GM12878 (cell line): Measurements from ENCODE around the gene NDE1. TPM values are rescaled to one million over a fixed set of nuclear protein-coding genes. Genes with fewer than 3 reads are reported as not detected.
A peak's percentile ranks its signal among the peaks of the same experiment; 100 is the strongest.

Experiments used
- ATF7 ChIP-seq: fragments of 450-650 bp; IDR thresholded peaks from 2 replicates; pipeline ENCODE4 v1.6.1; 2016; ENCODE audit warnings: low read depth, mild to moderate bottlenecking
- BCL3 ChIP-seq: IDR thresholded peaks from 2 replicates; pipeline ENCODE4 v1.6.1; 2011; ENCODE audit warnings: borderline replicate concordance, low read depth, mild to moderate bottlenecking, moderate library complexity, low read length; ENCODE audit not compliant: insufficient read depth, poor library complexity, severe bottlenecking
- CHD2 ChIP-seq: IDR thresholded peaks from 2 replicates; pipeline ENCODE4 v1.6.1; 2011; ENCODE audit warnings: low read depth, low read length, improper control_type of control experiment, borderline replicate concordance
- CREM ChIP-seq: IDR thresholded peaks from 2 replicates; pipeline ENCODE4 v1.6.1; 2014; ENCODE audit warnings: antibody characterized with exemption, low read depth
- HCFC1 ChIP-seq: fragments of 150-350 bp; IDR thresholded peaks from 2 replicates; pipeline ENCODE4 v1.6.1; 2014; ENCODE audit warnings: low read length
- IKZF1 ChIP-seq: fragments of 450-650 bp; conservative IDR thresholded peaks from 2 replicates; pipeline ENCODE4 v1.6.1; 2017; ENCODE audit warnings: antibody characterized with exemption, mild to moderate bottlenecking
- LARP7 ChIP-seq: fragments of 450-650 bp; IDR thresholded peaks from 2 replicates; pipeline ENCODE4 v1.6.1; 2017; ENCODE audit warnings: mild to moderate bottlenecking
- NFIC ChIP-seq: IDR thresholded peaks from 2 replicates; pipeline ENCODE4 v1.6.1; 2012; ENCODE audit warnings: low read depth, mild to moderate bottlenecking, inconsistent platforms, low read length, moderate library complexity
- PAX5 ChIP-seq: IDR thresholded peaks from 2 replicates; pipeline ENCODE4 v1.6.1; 2011; ENCODE audit warnings: low read depth, low read length, borderline replicate concordance
- POLR2A ChIP-seq: IDR thresholded peaks from 2 replicates; pipeline ENCODE4 v1.6.1; 2011; ENCODE audit warnings: low read depth, mild to moderate bottlenecking, low read length
- POU2F2 ChIP-seq: IDR thresholded peaks from 3 replicates; pipeline ENCODE4 v1.6.1; 2011; ENCODE audit warnings: low read depth, mild to moderate bottlenecking, low read length, borderline replicate concordance
- RELB ChIP-seq: fragments of 450-650 bp; IDR thresholded peaks from 2 replicates; pipeline ENCODE4 v1.6.1; 2017; ENCODE audit warnings: low read depth, mild to moderate bottlenecking, moderate library complexity
- RUNX3 ChIP-seq: IDR thresholded peaks from 2 replicates; pipeline ENCODE4 v1.6.1; 2012; ENCODE audit warnings: low read length, inconsistent platforms
- SIN3A ChIP-seq: IDR thresholded peaks from 2 replicates; pipeline ENCODE4 v1.6.1; 2012; ENCODE audit warnings: low read depth, low read length, improper control_type of control experiment
- SPI1 ChIP-seq: IDR thresholded peaks from 2 replicates; pipeline ENCODE4 v1.6.1; 2011; ENCODE audit warnings: low read depth, mild to moderate bottlenecking, low read length, moderate library complexity, borderline replicate concordance; ENCODE audit not compliant: insufficient read depth
- TCF12 ChIP-seq: IDR thresholded peaks from 2 replicates; pipeline ENCODE4 v1.6.1; 2011; ENCODE audit warnings: low read depth, mild to moderate bottlenecking, low read length
- YY1 ChIP-seq: IDR thresholded peaks from 2 replicates; pipeline ENCODE4 v1.6.1; 2011; ENCODE audit warnings: low read depth, mild to moderate bottlenecking, low read length
- ZNF207 ChIP-seq: fragments of 450-650 bp; IDR thresholded peaks from 2 replicates; pipeline ENCODE4 v1.6.1; 2014; ENCODE audit warnings: antibody characterized with exemption, mild to moderate bottlenecking, borderline replicate concordance
- ZNF622 ChIP-seq: fragments of 450-650 bp; IDR thresholded peaks from 2 replicates; pipeline ENCODE4 v1.6.1; 2017; ENCODE audit warnings: mild to moderate bottlenecking, inconsistent platforms
- ZZZ3 ChIP-seq: IDR thresholded peaks from 2 replicates; pipeline ENCODE4 v1.6.1; 2011; ENCODE audit warnings: low read depth; ENCODE audit not compliant: control insufficient read depth, insufficient read length
- polyA plus RNA-seq, 11 experiments: library from polyadenylated mRNA; depleted of rRNA in 4 of 11; unstranded in 6 of 11; stranded (reverse) in 5 of 11; fragments of >200 nt; fragmentation: Nextera tagmentation in 4 of 11; fragmentation: Illumina TruSeq in 1 of 11; extraction: Ambion mirVana in 4 of 11; extraction: Trizol in 1 of 11; gene quantifications; 1 replicate in 1 of 11; 2 replicates in 10 of 11; pipeline versions ENCODE4 v1.2.1 to v1.2.3, GENCODE V29; 2011 to 2016; ENCODE audit warnings: inconsistent platforms in 2 of 11, missing spikeins in 2 of 11, low read depth in 1 of 11
- total RNA-seq, 4 experiments: library from RNA; depleted of rRNA in 3 of 4; stranded (reverse); fragments of >200 nt in 3 of 4; fragmentation: Illumina TruSeq in 1 of 4; extraction: Trizol in 1 of 4; gene quantifications; 2 replicates each; pipeline versions ENCODE4 v1.2.1 to v1.2.3, GENCODE V29; 2013 to 2021
- TF ChIP-seq, protein P1 (sequence below): fragments of 450-650 bp; IDR thresholded peaks from 2 replicates; pipeline ENCODE4 v1.6.1; 2016; ENCODE audit warnings: mild to moderate bottlenecking, moderate library complexity, borderline replicate concordance
- TF ChIP-seq, protein P2 (sequence below): fragments of 450-650 bp; IDR thresholded peaks from 2 replicates; pipeline ENCODE4 v1.6.1; 2017; ENCODE audit warnings: borderline replicate concordance

The NDE1 gene
- total and polyA plus RNA-seq, 10 of the 15 experiments (the other 5 are each of a cell fraction or from before 2014, with no cell fraction given) = 5.7 to 148 (median 87.8) TPM

- TF ChIP-seq, protein P1, sequence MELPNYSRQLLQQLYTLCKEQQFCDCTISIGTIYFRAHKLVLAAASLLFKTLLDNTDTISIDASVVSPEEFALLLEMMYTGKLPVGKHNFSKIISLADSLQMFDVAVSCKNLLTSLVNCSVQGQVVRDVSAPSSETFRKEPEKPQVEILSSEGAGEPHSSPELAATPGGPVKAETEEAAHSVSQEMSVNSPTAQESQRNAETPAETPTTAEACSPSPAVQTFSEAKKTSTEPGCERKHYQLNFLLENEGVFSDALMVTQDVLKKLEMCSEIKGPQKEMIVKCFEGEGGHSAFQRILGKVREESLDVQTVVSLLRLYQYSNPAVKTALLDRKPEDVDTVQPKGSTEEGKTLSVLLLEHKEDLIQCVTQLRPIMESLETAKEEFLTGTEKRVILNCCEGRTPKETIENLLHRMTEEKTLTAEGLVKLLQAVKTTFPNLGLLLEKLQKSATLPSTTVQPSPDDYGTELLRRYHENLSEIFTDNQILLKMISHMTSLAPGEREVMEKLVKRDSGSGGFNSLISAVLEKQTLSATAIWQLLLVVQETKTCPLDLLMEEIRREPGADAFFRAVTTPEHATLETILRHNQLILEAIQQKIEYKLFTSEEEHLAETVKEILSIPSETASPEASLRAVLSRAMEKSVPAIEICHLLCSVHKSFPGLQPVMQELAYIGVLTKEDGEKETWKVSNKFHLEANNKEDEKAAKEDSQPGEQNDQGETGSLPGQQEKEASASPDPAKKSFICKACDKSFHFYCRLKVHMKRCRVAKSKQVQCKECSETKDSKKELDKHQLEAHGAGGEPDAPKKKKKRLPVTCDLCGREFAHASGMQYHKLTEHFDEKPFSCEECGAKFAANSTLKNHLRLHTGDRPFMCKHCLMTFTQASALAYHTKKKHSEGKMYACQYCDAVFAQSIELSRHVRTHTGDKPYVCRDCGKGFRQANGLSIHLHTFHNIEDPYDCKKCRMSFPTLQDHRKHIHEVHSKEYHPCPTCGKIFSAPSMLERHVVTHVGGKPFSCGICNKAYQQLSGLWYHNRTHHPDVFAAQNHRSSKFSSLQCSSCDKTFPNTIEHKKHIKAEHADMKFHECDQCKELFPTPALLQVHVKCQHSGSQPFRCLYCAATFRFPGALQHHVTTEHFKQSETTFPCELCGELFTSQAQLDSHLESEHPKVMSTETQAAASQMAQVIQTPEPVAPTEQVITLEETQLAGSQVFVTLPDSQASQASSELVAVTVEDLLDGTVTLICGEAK = peak; percentile 67; the same call in 1 of the 2 replicates
- TF ChIP-seq YY1 = peak; percentile 85
- TF ChIP-seq ZNF207 = peak; percentile 61; the same call in 1 of the 2 replicates
- TF ChIP-seq LARP7 = no peak
- TF ChIP-seq PAX5 = peak; percentile 27; the same call in 1 of the 2 replicates
- no peak for TF ChIP-seq ZNF622
- TF ChIP-seq ZZZ3 = no peak
- peak; percentile 45 for TF ChIP-seq HCFC1
- TF ChIP-seq POU2F2 = peak; percentile 19; the same call in 1 of the 3 replicates
- TF ChIP-seq TCF12 = peak; percentile 26; the same call in 1 of the 2 replicates
- peak; percentile 87 for TF ChIP-seq RELB
- TF ChIP-seq BCL3 = peak; percentile 66
- TF ChIP-seq SIN3A = no peak; the same call in 1 of the 2 replicates
- TF ChIP-seq CHD2 = peak; percentile 51; the same call in 1 of the 2 replicates
- peak; percentile 61; the same call in 1 of the 2 replicates for TF ChIP-seq SPI1
- TF ChIP-seq NFIC = peak; percentile 39; the same call in 1 of the 2 replicates
- peak; percentile 25; the same call in 1 of the 2 replicates for TF ChIP-seq CREM
- TF ChIP-seq, protein P2, sequence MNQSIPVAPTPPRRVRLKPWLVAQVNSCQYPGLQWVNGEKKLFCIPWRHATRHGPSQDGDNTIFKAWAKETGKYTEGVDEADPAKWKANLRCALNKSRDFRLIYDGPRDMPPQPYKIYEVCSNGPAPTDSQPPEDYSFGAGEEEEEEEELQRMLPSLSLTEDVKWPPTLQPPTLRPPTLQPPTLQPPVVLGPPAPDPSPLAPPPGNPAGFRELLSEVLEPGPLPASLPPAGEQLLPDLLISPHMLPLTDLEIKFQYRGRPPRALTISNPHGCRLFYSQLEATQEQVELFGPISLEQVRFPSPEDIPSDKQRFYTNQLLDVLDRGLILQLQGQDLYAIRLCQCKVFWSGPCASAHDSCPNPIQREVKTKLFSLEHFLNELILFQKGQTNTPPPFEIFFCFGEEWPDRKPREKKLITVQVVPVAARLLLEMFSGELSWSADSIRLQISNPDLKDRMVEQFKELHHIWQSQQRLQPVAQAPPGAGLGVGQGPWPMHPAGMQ = no peak
- TF ChIP-seq RUNX3 = peak; percentile 55; the same call in 1 of the 2 replicates
- TF ChIP-seq ATF7 = no peak
- peak; percentile 41; the same call in 1 of the 2 replicates for TF ChIP-seq IKZF1
- peak; percentile 64; the same call in 1 of the 2 replicates for TF ChIP-seq POLR2A
Observed at GRCh38 chr16:15643048-15643945, 6.7 kb upstream of the NDE1 start, which contains the start of gene MARF1 (continued).
